HG02763 (cell line): ENCODE data around the gene ANKRD9.
"Not testable (repeated sequence)": the region's sequence is repeated elsewhere in the genome, so short reads cannot be mapped to it uniquely, and the experiment has no call there.

Experiments
- ATAC-seq: cut with Tn5 transposase; IDR thresholded peaks from one replicate; pipeline ENCODE4 v1.9.1; 2021; ENCODE audit warnings: mild to moderate bottlenecking, moderate library complexity; ENCODE audit not compliant: unreplicated experiment

Gene ANKRD9

DNA sequence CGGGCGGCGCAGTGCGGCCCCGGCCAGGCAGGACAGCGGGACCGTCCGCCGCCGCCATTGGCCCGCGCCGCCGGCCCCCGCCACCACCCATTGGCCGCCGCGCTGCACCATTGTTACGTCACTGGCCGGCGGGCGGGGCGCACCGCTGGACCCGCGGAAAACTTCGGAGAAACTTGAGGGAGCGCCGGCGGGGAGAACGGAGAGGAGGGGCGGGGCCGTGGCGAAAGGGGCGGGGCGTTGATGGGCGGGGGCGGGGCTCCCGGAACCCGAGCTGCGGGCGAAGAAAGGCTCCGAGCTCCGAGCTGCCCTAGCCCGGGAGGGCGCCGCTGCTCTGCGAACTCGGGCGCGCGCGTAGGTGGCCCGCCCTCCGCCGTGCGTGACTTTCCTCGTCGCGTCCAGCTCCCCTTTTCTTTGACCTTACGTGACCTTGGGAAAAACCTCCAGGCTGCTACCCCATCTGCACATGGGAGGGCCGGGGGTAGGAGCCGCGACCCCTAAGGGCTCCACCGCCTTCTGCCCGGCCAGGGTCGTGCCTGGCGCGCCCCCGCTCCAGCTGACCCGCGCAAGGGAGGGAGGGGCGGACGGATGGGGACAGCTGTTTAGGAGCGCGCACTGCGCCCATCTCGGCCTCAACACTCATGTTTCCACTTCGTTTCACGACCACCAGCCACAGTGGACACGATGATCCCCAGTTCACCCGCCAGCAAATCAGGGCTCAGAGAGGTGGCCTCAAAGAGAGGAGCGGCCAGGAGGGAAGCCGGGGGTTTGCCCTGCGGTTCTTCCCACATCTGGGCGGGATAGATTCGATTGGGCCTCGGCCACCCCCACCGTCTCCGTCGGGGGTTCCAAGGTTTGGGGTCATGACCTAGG is at the start of gene ANKRD9:
Gene ANKRD9, minus strand, starts transcription at position 31 of the 870 bp plus-strand sequence. CDS start 1,887 bp downstream, outside the sequence.
- ATAC-seq = peak; percentile 79

GRCh38 chr14:102558556-102558955 is 49.0 kb upstream of the ANKRD9 start:
- ATAC-seq = no peak

DNA sequence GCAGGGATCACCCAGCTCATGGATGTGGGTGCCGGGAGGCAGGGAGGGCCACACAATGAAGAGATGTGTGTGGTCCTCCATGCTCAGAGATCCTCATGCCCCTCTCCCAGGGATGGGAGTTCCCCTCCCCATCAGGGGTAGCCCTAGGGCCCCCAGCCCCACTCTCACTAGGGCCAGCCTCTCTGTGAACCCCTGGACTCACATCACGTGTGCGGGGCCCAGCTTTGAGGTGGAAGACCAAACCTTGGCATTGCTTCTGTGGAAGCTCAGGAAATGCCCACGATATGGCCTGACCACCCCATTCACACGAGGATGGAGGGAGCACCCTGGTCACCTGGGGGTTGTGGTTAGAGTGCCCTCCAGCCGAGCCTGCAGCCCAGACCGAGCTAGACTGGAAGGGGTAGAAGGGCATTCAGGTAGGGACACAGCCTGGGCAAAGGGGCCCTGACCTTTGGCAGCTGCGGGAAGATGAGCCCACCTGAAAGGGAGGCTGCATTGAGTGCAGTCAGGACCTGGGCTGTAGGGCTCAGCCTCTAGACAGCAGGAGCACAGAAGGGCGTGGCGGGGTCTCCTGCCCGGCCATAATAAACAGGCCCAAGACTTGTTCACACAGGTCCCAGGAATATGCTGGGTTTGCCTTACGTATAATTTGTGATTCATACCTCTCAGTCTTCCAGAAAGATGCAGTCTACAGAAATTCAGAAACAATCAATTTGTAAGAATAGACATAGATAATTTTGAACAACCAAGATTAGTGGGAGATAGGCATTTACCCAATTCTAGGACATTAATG is 48.1 kb upstream of the ANKRD9 start:
- ATAC-seq = no peak

DNA sequence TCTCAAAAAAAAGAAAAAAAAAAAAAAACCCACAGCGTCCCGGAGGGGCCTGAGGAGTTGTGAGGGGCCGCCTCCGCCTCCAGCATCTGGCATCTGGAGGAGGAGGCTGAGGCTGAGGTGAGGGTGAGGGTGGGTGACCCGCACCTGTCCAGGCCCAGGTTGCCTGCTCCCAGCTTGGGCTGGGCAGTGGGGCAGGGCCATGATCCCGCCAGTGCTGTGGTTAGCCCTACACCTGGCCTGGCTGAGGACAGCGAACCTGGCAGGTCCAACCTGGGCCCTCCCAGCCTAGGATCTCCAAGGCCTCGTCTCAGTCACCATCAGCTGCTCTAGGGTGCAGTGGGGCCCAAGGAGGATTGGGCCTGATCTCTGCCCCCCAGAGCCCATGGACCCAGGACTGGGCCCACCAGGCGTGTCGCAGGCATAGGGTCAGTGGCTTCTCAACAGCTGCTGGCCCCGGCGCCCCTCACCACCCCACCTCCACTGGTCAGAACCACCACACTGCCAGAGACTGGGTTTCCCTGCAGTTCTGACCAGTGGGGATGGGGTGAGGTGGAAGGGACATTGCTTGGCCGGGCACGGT is 46.6 kb upstream of the ANKRD9 start:
- no peak for ATAC-seq

GRCh38 chr14:102554821-102555819 is 45.5 kb upstream of the ANKRD9 start:
- peak; percentile 39 for ATAC-seq

- no peak for ATAC-seq
Measured at GRCh38 chr14:102551995-102552705, 42.6 kb upstream of the ANKRD9 start.

DNA sequence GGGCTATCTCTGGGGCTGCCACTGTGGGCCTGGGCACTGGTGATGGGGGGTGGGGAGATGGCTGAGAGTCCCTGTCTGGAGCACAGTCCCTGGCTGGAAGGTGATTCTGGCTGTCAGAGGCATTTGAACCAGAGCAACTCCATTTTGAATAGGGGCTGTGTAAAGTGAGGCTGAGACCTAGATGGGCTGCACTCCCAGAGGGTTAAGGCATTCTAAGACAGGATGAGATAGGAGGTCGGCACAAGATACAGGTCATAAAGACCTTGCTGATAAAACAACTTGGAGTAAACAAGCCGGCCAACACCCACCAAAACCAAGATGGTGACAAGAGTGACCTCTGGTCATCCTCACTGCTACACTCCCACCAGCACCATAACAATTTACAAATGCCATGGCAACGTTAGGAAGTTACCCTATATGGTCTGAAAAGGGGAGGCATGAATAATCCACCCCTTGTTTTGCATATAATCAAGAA is 41.4 kb upstream of the ANKRD9 start:
- ATAC-seq = not testable (repeated sequence)

DNA sequence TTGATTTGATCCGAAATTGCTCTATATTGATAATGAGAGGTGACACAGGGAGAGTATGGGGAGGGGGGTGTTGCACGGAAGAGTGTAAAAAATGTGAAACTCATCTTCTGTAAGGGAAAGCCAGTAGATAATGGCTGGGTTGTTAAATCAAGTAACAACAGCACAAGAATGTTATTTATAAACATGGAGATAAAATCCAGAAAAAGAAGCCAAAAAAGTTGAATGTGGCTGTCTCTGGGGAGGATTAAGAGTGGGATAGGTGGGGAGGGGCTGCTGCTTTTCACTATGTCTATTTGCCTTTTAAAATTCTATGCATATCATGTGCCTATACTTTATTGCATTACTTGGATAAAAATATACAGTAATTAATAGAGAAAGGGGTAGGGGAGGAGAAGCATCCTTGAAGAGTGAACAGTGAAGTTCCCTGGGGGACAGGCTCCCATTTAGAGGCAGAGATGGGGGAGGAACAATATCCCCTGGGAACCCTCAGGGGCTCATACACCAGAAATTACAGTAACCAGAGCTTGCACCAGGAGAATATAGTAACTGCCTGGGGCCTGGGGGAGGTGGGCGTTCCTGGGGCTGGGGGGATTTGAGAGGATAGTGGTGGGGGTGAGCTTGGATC is 39.2 kb upstream of the ANKRD9 start:
- ATAC-seq = no peak

GRCh38 chr14:102545461-102546265 is 36.1 kb upstream of the ANKRD9 start:
- ATAC-seq = no peak

DNA sequence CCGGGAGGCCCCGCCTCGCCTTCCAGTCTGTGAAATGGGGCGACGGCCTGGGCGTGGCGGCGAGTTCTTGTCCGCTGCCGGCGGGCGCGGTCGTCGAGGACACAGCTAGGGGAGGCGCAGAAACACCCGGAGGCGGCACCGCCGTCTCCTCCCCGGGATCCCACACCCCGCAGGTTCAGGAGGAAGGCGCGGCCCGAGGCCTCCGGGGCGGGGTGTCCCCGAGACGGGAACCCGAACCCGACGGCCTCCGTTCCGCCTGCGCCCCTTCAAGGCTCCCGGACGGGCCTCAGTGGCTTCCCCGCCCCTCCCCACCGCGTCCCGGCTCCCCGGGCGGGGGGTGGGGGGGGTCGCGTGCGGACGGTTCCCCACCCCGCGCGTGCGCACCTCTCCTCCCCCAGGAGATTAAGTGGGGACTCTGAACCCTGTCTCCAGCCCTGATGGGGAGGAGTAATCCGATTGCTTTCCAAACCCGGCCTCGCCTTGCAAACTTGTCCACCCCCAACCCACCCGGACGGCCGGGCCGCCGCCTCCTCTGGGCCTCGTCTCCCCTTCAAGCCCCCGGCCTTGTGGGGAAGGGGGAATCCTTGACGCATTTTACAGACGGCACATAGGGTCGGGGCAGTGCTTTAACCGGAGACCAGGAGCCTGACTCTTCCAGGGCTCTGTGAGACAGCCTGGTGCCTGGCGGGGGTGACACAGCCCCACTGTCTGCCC is 35.3 kb upstream of the ANKRD9 start:
- ATAC-seq = no peak

DNA sequence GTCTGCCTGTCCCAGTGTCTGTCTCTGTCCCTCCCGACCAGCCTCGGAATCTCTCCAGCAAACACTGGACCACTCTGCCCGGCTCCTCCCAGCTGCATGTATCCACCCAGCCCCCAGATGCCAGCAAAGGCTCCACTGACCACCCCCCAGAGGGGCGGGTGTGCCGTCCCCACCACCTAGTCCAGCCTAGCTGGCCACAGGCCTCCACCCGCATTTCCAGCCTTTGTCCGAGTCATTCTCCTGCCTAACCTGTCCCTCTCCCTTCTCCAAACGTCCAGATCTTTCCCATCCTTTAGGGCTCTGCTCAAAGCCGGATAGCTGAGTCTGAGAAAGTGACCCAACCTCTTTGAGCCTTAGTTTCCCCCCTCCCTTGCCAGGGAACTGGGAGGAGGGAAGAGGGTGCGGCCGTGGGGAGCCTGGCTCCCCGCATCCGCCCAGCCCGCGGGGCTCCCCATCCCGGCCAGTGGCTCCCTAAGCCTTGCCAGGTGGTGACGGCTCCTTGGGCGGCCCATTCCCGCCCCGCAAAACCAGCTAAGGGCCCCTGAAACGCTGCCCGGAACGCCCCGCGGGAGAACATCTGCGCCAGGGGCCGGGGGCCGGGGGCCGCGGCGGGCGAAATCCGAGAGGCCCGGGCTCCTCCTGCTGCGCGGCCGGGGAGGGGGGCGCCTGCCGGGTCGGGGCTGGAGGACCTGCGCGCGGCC is 34.6 kb upstream of the ANKRD9 start:
- ATAC-seq = no peak

- ATAC-seq = no peak
Measured at GRCh38 chr14:102541771-102542170, 32.2 kb upstream of the ANKRD9 start.

DNA sequence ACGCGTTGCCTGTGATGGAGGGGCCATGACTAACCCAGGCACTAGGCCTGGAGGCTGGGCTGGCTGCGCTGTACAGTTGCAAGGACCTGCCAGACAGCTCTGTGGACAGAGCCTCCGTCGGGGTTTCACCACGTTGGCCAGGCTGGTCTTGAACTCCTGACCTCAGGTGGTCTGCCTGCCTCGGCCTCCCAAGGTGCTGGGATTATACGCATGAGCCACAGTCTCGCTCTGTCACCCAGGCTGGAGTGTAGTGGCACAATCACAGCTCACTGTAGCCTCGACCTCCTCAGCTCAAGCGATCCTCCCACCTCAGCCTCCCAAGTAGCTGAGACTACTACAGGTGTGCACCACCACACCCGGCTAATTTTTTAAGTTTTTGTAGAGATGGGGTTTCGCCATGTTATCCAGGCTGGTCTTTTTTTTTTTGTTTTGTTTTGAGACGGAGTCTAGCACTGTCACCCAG is 31.5 kb upstream of the ANKRD9 start:
- not testable (repeated sequence) for ATAC-seq

GRCh38 chr14:102540315-102541028 is 30.9 kb upstream of the ANKRD9 start:
- no peak for ATAC-seq

- no peak for ATAC-seq
Measured at GRCh38 chr14:102539544-102540314, 30.2 kb upstream of the ANKRD9 start.
